Ovary (tissue), 9 donors: Measurements from ENCODE around the gene MAGEA9B. TPM values are rescaled to one million over a fixed set of nuclear protein-coding genes. Genes with fewer than 3 reads are reported as not detected.
A peak's percentile ranks its signal among the peaks of the same experiment; 100 is the strongest.
"Not testable (repeated sequence)": the region's sequence is repeated elsewhere in the genome, so short reads cannot be mapped to it uniquely, and the experiment has no call there.

Source experiments
- DNase-seq, 5 donors: peaks; one replicate each; pipeline ENCODE4 v3.0.0-alpha.2; 2019 to 2020
- H3K27ac ChIP-seq, 2 donors: fragments of 200-600 bp; one replicate each; pipeline versions ENCODE4 v1.5.1 to v1.8.0; 2019 to 2022
- H3K27me3 ChIP-seq: fragments of 200-600 bp; one replicate; pipeline ENCODE4 v1.8.0; 2022
- H3K36me3 ChIP-seq: fragments of 200-600 bp; sonication (generic); one replicate; pipeline ENCODE4 v1.5.1; 2019
- H3K4me1 ChIP-seq: one replicate; pipeline ENCODE4 v1.8.1; 2013; ENCODE audit warnings: mild to moderate bottlenecking, moderate library complexity; ENCODE audit not compliant: insufficient read depth
- H3K4me3 ChIP-seq: fragments of 200-600 bp; sonication (generic); one replicate; pipeline ENCODE4 v1.5.1; 2017
- H3K9me3 ChIP-seq, 2 donors: fragments of 200-600 bp in 1 of 2; sonication (generic) in 1 of 2; one replicate each; pipeline versions ENCODE4 v1.5.1 to v1.8.1; 2013 to 2019; ENCODE audit warnings: mild to moderate bottlenecking in 1 of 2, moderate library complexity in 1 of 2
- EP300 ChIP-seq: sonication (generic); formaldehyde crosslinking; IDR thresholded peaks from one replicate; pipeline ENCODE4 v1.6.1; 2017; ENCODE audit warnings: antibody characterized with exemption
- POLR2A ChIP-seq: fragments of 450-650 bp; IDR thresholded peaks from one replicate; pipeline ENCODE4 v1.6.1; 2017; ENCODE audit warnings: antibody characterized with exemption, mild to moderate bottlenecking, moderate library complexity
- WGBS, 3 donors: extraction: QIAGEN DNeasy Blood & Tissue Kit in 1 of 3; methylation state at CpG; one replicate each; pipeline versions ENCODE4 v1.1.5 to v1.1.7; 2013 to 2017; 5-methylcytosine and 5-hydroxymethylcytosine counted together
- intact Hi-C, 4 donors: fragments of 100-400 bp; cut with DNase I; formaldehyde crosslinking; loops; one replicate each; pipeline versions ENCODE4 v1.11.0 to v1.15.1; 2022 to 2023
- polyA plus RNA-seq, 2 donors: library from polyadenylated mRNA; stranded (reverse); fragments of 200-250 nt in 1 of 2; fragments of 350-450 nt in 1 of 2; fragmentation: Illumina TruSeq in 1 of 2; extraction: RNeasy Lipid Tissue Mini Kit (QIAGEN cat#74804) in 1 of 2; gene quantifications; one replicate each; pipeline ENCODE4 v1.2.3, GENCODE V29; 2013 to 2014
- total RNA-seq, 7 donors: library from RNA; depleted of rRNA in 2 of 7; stranded (reverse); fragments of >200 nt in 2 of 7; fragmentation: NEBNext Ultra II Directional in 3 of 7; extraction: Animal tissue kit (Norgen Biotek cat#: 25700) in 3 of 7; gene quantifications; one replicate each; pipeline versions ENCODE4 v1.1.0 to v1.2.4, GENCODE V29; 2016 to 2023
- TF ChIP-seq, protein P1 (sequence below), 3 donors: fragments of 450-650 bp in 2 of 3; fragments of 200-600 bp in 1 of 3; IDR thresholded peaks; one replicate each; pipeline versions ENCODE4 v1.5.1 to v1.8.0; 2016 to 2022; ENCODE audit warnings: antibody characterized with exemption in 3 of 3, mild to moderate bottlenecking in 1 of 3
- donor health status: DM: no; HTN: no; CAD: no; lungs with moderate emphysema.
- donor health status: DM: no; HTN: no; CAD: no.
- donor health status: Bipolar disorder and iron deficiency.
- donor health status: DM: yes; HTN: yes; CAD: no.
- donor health status: DM: no; HTN: no; CAD: no.
- donor health status: DM: yes; HTN: yes; CAD: no.

MAGEA9B gene
- total and polyA plus RNA-seq, 9 donors, result 0.10 TPM; not detected in 8

DNA sequence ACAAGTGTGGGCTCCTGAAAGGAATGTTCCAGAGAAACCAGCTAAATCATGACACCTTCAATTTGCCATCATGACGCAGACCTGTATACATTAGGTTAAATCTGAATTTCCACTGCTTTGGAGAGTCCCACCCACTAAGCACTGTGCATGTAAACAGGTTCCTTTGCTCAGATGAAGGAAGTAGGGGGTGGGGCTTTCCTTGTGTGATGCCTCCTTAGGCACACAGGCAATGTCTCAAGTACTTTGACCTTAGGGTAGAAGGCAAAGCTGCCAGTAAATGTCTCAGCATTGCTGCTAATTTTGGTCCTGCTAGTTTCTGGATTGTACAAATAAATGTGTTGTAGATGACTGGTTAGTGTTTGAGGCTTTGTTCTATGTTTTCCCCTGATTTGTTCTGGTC lies 40.3 kb downstream of the MAGEA9B start:
- intact Hi-C loops, DNase-seq, H3K27me3 ChIP-seq, H3K4me3 ChIP-seq, H3K36me3 ChIP-seq, H3K9me3 ChIP-seq, H3K27ac ChIP-seq, H3K4me1 ChIP-seq: not testable (repeated sequence)
- 78 to 88% (median 88%) methylated on average over 1 of the region's 1 CpG for WGBS, 3 donors

DNA sequence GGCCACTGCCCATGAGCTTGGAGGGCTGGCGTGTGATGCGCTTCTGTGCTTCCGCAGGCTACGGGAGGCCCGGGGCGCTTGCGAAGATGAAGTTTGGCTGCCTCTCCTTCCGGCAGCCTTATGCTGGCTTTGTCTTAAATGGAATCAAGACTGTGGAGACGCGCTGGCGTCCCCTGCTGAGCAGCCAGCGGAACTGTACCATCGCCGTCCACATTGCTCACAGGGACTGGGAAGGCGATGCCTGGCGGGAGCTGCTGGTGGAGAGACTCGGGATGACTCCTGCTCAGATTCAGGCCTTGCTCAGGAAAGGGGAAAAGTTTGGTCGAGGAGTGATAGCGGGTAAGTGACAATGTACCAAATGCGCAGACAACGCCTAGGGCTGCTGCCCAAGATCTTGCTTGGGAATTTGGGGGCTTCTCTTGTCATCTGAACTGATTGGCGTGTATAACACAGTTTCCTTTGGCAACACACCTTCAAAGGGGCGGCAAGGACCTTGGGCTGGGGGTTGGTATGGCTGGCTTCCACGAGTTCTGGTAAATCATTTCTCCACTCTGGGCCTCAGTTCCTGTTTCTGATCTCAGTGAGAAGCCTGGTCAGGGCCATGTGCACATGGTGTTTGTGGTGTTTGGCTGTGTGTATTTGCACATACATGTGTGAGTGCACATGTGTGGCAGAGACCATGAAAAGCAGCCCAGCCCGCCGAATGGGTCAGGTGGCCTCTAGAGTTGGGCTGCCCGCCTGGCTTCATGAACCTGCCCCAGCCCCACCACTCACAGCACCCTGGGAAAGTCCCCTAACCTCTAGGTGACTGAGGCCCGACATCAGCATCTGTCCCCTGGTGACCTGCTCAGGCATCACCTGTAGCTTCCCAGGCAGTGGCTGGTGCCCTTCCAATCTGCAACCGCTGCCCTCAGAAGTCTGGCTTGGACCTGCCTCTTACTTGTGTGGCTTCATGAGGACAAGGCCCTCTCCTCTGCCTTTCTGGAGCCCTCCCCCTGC lies 41.4 kb downstream of the MAGEA9B start:
- intact Hi-C loops, H3K27me3 ChIP-seq, H3K27ac ChIP-seq, H3K9me3 ChIP-seq, DNase-seq, H3K36me3 ChIP-seq, H3K4me1 ChIP-seq, H3K4me3 ChIP-seq: not testable (repeated sequence)
- WGBS, 3 donors, result 66 to 73% (median 67%) methylated on average over 20 to 24 of the region's 29 CpGs

DNA sequence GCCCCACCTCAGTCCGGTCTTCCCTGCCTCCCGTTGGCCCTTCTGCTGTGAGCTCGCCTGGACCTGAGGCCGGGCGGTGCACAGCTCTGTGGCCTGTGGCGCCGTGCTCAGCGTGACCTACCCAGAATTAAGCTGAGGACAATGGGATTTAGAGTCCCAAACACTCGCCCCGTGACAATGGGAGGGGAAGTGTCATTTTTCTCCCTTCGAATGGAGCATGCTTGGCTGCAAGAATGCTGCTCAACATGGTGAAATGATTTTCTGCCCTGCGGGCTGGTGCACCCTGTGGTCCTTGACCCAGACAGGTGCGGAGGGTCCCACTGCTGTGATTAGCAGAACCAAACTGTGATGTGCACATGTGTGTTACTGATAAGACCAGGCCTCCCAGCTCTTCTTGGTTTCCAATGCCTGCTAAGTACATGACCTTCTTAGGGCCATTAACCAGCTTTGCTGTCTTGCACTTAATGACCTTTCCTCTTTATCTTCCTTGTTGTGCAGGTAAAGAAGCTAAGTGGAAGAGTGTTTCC lies 45.7 kb downstream of the MAGEA9B start:
- WGBS, 3 donors, result 42 to 56% (median 49%) methylated on average over 13 of the region's 13 CpGs

DNA sequence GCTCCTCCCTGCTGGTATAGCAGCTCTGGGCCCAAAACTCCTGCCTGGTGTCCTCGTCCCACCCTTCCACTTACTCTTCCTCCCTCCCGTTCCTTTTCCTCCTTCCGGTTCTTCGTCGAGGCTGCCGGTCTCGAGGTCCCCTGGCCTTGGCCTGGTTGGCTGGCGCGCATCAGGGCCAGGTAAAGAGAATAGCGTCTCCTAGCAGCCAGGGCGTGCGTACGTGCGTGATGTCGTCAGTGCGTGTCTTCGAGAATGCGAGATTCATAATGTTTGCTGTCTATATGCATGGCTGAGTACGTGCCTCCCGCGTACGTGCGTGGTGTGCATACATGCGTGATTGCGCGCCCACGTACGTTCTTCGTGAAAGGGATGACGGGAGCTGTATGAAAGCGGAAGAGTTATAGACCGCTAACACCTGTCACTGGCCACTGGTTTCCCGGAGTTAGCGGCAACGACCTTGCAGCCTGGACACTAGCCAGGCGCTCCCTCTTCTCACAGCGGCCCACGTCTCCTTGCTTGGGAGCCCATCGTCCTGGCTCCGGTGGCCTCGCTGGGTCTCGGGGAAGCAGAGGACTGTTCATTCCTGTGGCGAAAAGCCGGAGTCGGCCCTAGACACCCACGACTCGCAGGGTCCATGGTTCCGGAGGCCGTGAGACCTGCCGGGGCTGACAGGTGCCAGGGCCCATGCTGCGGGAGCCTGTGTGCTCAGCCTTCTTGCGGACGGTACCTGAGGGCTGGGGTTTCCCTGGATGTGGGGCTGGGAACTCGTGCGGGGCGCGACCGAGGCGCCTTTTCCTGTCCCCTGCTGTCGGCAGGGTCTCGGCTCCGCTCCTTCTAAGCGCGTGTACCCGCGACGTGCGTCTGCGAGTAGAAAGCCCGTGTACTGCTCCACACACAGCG lies 46.4 kb downstream of the MAGEA9B start, which contains the start of gene EOLA1:
Gene EOLA1 (plus strand): TSS at position 392 of the 900 bp plus-strand sequence. CDS start 4,619 bp downstream, outside the sequence.
- intact Hi-C loops, result no loop called here

More for the DNA sequence above, 45.7 kb downstream of the MAGEA9B start:
- H3K4me1 ChIP-seq, result peaks cover 3% of the 10 kb centered on the region
- H3K4me3 ChIP-seq, result peak overlapping the region; percentile 56
- no peaks in the 10 kb centered on the region for H3K36me3 ChIP-seq
- H3K27ac ChIP-seq, result peak overlapping the region; percentile 44 to 86
- no peaks in the 10 kb centered on the region for H3K9me3 ChIP-seq
- DNase-seq, result no peak
- TF ChIP-seq EP300 (no peak), POLR2A (no peak)
- TF ChIP-seq, protein P1, sequence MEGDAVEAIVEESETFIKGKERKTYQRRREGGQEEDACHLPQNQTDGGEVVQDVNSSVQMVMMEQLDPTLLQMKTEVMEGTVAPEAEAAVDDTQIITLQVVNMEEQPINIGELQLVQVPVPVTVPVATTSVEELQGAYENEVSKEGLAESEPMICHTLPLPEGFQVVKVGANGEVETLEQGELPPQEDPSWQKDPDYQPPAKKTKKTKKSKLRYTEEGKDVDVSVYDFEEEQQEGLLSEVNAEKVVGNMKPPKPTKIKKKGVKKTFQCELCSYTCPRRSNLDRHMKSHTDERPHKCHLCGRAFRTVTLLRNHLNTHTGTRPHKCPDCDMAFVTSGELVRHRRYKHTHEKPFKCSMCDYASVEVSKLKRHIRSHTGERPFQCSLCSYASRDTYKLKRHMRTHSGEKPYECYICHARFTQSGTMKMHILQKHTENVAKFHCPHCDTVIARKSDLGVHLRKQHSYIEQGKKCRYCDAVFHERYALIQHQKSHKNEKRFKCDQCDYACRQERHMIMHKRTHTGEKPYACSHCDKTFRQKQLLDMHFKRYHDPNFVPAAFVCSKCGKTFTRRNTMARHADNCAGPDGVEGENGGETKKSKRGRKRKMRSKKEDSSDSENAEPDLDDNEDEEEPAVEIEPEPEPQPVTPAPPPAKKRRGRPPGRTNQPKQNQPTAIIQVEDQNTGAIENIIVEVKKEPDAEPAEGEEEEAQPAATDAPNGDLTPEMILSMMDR (IDR thresholded peaks at IDR 0.05), result no peak
- H3K27me3 ChIP-seq, result no peaks in the 10 kb centered on the region
- intact Hi-C loops, result no loop called here

DNA sequence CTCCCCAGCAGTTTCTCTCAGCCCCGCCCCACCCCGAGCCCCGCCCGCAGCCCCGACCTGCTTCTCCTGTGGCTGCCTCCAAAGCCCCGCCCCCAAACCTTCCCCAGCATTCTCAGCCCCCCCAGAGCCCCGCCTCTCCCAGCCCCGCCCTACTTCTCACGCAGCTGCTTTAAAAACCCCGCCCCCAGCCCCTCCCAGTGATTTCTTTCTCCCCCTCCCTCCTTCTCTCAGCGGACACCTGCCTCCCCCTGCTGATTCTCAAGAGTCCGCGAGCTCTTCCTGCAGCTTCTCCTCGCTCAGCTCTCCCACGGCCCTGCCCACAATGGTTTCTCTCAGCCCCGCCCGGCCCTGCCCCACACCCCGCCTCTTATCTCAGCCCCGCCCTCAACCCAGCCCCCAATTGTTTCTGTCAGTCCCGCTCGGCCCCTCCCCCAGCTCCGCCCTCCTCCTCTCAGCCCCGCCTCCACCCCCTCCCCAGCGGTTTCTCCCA lies 47.1 kb downstream of the MAGEA9B start:
- no peaks in the 10 kb centered on the region for H3K27me3 ChIP-seq
- H3K4me1 ChIP-seq, result peaks cover 3% of the 10 kb centered on the region
- TF ChIP-seq POLR2A, result no peak
- TF ChIP-seq, protein P1 (IDR thresholded peaks at IDR 0.05), result no peak
- no peak for TF ChIP-seq EP300
- no peaks in the 10 kb centered on the region for H3K9me3 ChIP-seq
- peak; percentile 89 to 94 (median 93) for DNase-seq
- no peaks in the 10 kb centered on the region for H3K36me3 ChIP-seq
- H3K27ac ChIP-seq, result peak overlapping the region; percentile 47 to 86
- intact Hi-C loops, result no loop called here
- H3K4me3 ChIP-seq, result peak overlapping the region; percentile 56
- 36 to 49% (median 40%) methylated on average over 20 to 24 of the region's 24 CpGs for WGBS, 3 donors

More for the DNA sequence above, 46.4 kb downstream of the MAGEA9B start, which contains the start of gene EOLA1:
- no peaks in the 10 kb centered on the region for H3K9me3 ChIP-seq
- peak within 1 kb of the TSS; percentile 47 to 86 for H3K27ac ChIP-seq
- H3K27me3 ChIP-seq, result no peaks in the 10 kb centered on the region
- H3K36me3 ChIP-seq, result no peaks in the 10 kb centered on the region
- TF ChIP-seq EP300 (no peak), POLR2A (peak; percentile 28)
- peak in 1 of 5 donors; percentile 87 for DNase-seq
- H3K4me3 ChIP-seq, result peak within 1 kb of the TSS; percentile 56
- 39 to 56% (median 55%) methylated on average over 71 of the region's 71 CpGs for WGBS, 3 donors
- H3K4me1 ChIP-seq, result peaks cover 3% of the 10 kb centered on the region
